MCF 10A (cell line): ENCODE data around the gene MAP7. TPM values are rescaled to one million over a fixed set of nuclear protein-coding genes. Genes with fewer than 3 reads are reported as not detected.

Experiments used
- BruUV-seq: library from RNA; stranded (reverse); fragments of 400-500 nt; replicated peaks from 2 replicates; lab custom pipeline; 2021; lab: Mats Ljungman, UMichigan
- CTCF ChIA-PET: fragments of 300-600 bp; sonication (Branson Sonifier 250); formaldehyde crosslinking; extraction: SDS; loops from one replicate; lab custom pipeline; 2021; ENCODE audit warnings: antibody characterized with exemption, inconsistent platforms; lab: Yijun Ruan, JAX
- POLR2A ChIA-PET: fragments of 300-600, 350-650 bp; sonication (Branson Sonifier 250); formaldehyde crosslinking; extraction: SDS; loops from one replicate; lab custom pipeline; 2020; ENCODE audit warnings: antibody characterized with exemption, inconsistent platforms; lab: Yijun Ruan, JAX
- DNase-seq: peaks from one replicate; pipeline ENCODE4 v3.0.0-alpha.2; 2018; ENCODE audit not compliant: unreplicated experiment
- H3K27ac Mint-ChIP-seq: one replicate; pipeline ENCODE4 v1.8.0; 2022; ENCODE audit warnings: mild to moderate bottlenecking, low read depth, mixed read lengths; ENCODE audit not compliant: unreplicated experiment
- H3K27me3 Mint-ChIP-seq: one replicate; pipeline ENCODE4 v1.8.0; 2022; ENCODE audit warnings: mixed read lengths; ENCODE audit not compliant: insufficient read depth, unreplicated experiment
- H3K36me3 Mint-ChIP-seq: one replicate; pipeline ENCODE4 v1.8.0; 2022; ENCODE audit warnings: mild to moderate bottlenecking, moderate library complexity, mixed read lengths; ENCODE audit not compliant: insufficient read depth, unreplicated experiment
- H3K4me1 Mint-ChIP-seq: one replicate; pipeline ENCODE4 v1.8.0; 2022; ENCODE audit warnings: mixed read lengths; ENCODE audit not compliant: insufficient read depth, unreplicated experiment
- H3K4me3 Mint-ChIP-seq: one replicate; pipeline ENCODE4 v1.8.0; 2022; ENCODE audit warnings: mild to moderate bottlenecking, moderate library complexity, mixed read lengths; ENCODE audit not compliant: unreplicated experiment
- H3K9me3 Mint-ChIP-seq: one replicate; pipeline ENCODE4 v1.8.0; 2022; ENCODE audit warnings: mixed read lengths; ENCODE audit not compliant: unreplicated experiment
- intact Hi-C: fragments of 100-400 bp; cut with micrococcal nuclease; formaldehyde crosslinking; loops from 2 replicates; pipeline ENCODE4 v1.14.1; 2022
- total RNA-seq: library from RNA; stranded (reverse); gene quantifications from 2 replicates; pipeline ENCODE4 v1.2.3, GENCODE V29; 2022
- TF ChIP-seq, protein P1 (sequence below): fragments of 200-600 bp; IDR thresholded peaks from one replicate; pipeline ENCODE4 v1.8.0; 2022; ENCODE audit warnings: antibody characterized with exemption, mild to moderate bottlenecking; ENCODE audit not compliant: unreplicated experiment

MAP7 gene
- total RNA-seq, 1 experiment from 2014 or later, result 17.2 TPM

DNA sequence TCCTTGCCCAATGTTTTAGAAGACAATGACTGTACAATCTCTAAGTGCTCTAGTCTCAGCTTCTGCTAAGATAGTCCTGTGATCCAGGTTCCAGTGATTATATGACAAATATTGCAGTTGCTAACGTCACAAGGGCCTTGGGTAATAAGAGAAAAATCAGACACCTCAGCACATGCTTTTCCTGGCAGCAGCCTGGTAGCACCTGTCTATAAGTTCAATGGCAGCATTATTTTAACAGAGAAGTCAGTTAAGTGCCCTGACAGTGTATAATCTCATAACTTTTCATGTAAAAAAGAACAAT lies 139.2 kb downstream of the MAP7 start:
- Mint-ChIP-seq H3K27ac (no peak overlapping the region), H3K4me1 (peaks cover 8% of the 10 kb centered on the region), H3K4me3 (no peak overlapping the region), H3K9me3 (no peaks in the 10 kb centered on the region), H3K36me3 (peaks cover 19% of the 10 kb centered on the region), H3K27me3 (no peaks in the 10 kb centered on the region)
- no TSS peak for BruUV-seq
- no peak for DNase-seq
- intact Hi-C loops, result no loop called here
- TF ChIP-seq, protein P1, sequence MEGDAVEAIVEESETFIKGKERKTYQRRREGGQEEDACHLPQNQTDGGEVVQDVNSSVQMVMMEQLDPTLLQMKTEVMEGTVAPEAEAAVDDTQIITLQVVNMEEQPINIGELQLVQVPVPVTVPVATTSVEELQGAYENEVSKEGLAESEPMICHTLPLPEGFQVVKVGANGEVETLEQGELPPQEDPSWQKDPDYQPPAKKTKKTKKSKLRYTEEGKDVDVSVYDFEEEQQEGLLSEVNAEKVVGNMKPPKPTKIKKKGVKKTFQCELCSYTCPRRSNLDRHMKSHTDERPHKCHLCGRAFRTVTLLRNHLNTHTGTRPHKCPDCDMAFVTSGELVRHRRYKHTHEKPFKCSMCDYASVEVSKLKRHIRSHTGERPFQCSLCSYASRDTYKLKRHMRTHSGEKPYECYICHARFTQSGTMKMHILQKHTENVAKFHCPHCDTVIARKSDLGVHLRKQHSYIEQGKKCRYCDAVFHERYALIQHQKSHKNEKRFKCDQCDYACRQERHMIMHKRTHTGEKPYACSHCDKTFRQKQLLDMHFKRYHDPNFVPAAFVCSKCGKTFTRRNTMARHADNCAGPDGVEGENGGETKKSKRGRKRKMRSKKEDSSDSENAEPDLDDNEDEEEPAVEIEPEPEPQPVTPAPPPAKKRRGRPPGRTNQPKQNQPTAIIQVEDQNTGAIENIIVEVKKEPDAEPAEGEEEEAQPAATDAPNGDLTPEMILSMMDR, result no peak
- POLR2A ChIA-PET, result interaction anchor here (0.6 to 1.2 kb wide), 2 partner anchors 64 to 78 kb away, joined by 3 read pairs; no protein-coding TSS in a partner anchor
- CTCF ChIA-PET, result no interaction called here

- no peak overlapping the region for H3K27ac Mint-ChIP-seq
- H3K4me3 Mint-ChIP-seq, result no peak overlapping the region
- H3K27me3 Mint-ChIP-seq, result no peaks in the 10 kb centered on the region
- POLR2A ChIA-PET, result interaction anchor here (0.9 to 1.2 kb wide), 2 partner anchors 11 to 77 kb away, joined by 3 read pairs; no protein-coding TSS in a partner anchor
- H3K36me3 Mint-ChIP-seq, result peaks cover 19% of the 10 kb centered on the region
- intact Hi-C loops, result no loop called here
- peaks cover 8% of the 10 kb centered on the region for H3K4me1 Mint-ChIP-seq
- H3K9me3 Mint-ChIP-seq, result no peaks in the 10 kb centered on the region
- CTCF ChIA-PET, result no interaction called here
- TF ChIP-seq, protein P1, result no peak
- DNase-seq, result no peak
- no TSS peak for BruUV-seq
Measured at GRCh38 chr6:136410201-136411024, 139.8 kb downstream of the MAP7 start.

GRCh38 chr6:136409597-136409996 lies 140.6 kb downstream of the MAP7 start:
- Mint-ChIP-seq H3K27ac (no peak overlapping the region), H3K4me3 (no peak overlapping the region), H3K4me1 (peaks cover 8% of the 10 kb centered on the region), H3K9me3 (no peaks in the 10 kb centered on the region), H3K27me3 (no peaks in the 10 kb centered on the region), H3K36me3 (peaks cover 19% of the 10 kb centered on the region)
- POLR2A ChIA-PET, result interaction anchor here (0.9 kb wide), 1 partner anchor 12 kb away, joined by 3 read pairs; no protein-coding TSS in a partner anchor
- TF ChIP-seq, protein P1, result no peak
- no TSS peak for BruUV-seq
- intact Hi-C loops, result no loop called here
- CTCF ChIA-PET, result no interaction called here
- no peak for DNase-seq

GRCh38 chr6:136408204-136408603 lies 142.0 kb downstream of the MAP7 start:
- ChIA-PET POLR2A (interaction anchor here (0.6 to 0.7 kb wide), 2 partner anchors 1208 to 1245 kb away, joined by 3 read pairs; no protein-coding TSS in a partner anchor), CTCF (interaction anchor here (1.1 to 1.2 kb wide), 2 partner anchors 10 to 139 kb away, joined by 3 to 4 read pairs; no protein-coding TSS in a partner anchor)
- no peak overlapping the region for H3K27ac Mint-ChIP-seq
- no peaks in the 10 kb centered on the region for H3K27me3 Mint-ChIP-seq
- H3K4me3 Mint-ChIP-seq, result no peak overlapping the region
- TF ChIP-seq, protein P1, result no peak
- peaks cover 19% of the 10 kb centered on the region for H3K36me3 Mint-ChIP-seq
- peak; percentile 34 for DNase-seq
- no peaks in the 10 kb centered on the region for H3K9me3 Mint-ChIP-seq
- H3K4me1 Mint-ChIP-seq, result peaks cover 15% of the 10 kb centered on the region
- intact Hi-C loops, result no loop called here
- no TSS peak for BruUV-seq
